GM23338 (cell line): Measurements from ENCODE around the gene AKIP1. TPM values are rescaled to one million over a fixed set of nuclear protein-coding genes. Genes with fewer than 3 reads are reported as not detected.
"Not testable (repeated sequence)": the region's sequence is repeated elsewhere in the genome, so short reads cannot be mapped to it uniquely, and the experiment has no call there.

Source experiments
- ATAC-seq: fragments of 200-7000 bp; cut with Tn5 transposase; 3 replicates; pipeline ENCODE4 v1.9.1; 2020
- DNase-seq: peaks from one replicate; pipeline ENCODE4 v3.0.0-alpha.2; 2015; ENCODE audit warnings: low spot score
- H2AFZ ChIP-seq: fragments of 200-600 bp; sonication (generic); 2 replicates; pipeline ENCODE4 v1.8.0; 2016; ENCODE audit warnings: antibody characterized with exemption, mild to moderate bottlenecking, moderate library complexity
- H3F3A ChIP-seq: fragments of 200-600 bp; sonication (generic); replicated peaks from 2 replicates; pipeline ENCODE4 v1.8.0; 2017; ENCODE audit warnings: antibody characterized with exemption, mixed run types, low read depth
- H3K27ac ChIP-seq: fragments of 200-600 bp; sonication (generic); 2 replicates; pipeline ENCODE4 v1.6.1; 2016; ENCODE audit warnings: low read depth
- H3K27me3 ChIP-seq: fragments of 200-600 bp; sonication (generic); 2 replicates; pipeline ENCODE4 v1.8.0; 2016; ENCODE audit warnings: mild to moderate bottlenecking, mixed run types, moderate library complexity; ENCODE audit not compliant: insufficient read depth
- H3K36me3 ChIP-seq: fragments of 200-600 bp; sonication (generic); 2 replicates; pipeline ENCODE4 v1.8.0; 2016; ENCODE audit warnings: mild to moderate bottlenecking; ENCODE audit not compliant: insufficient read depth
- H3K4me1 ChIP-seq: fragments of 200-600 bp; sonication (generic); 2 replicates; pipeline ENCODE4 v1.8.0; 2016; ENCODE audit warnings: mild to moderate bottlenecking, moderate library complexity; ENCODE audit not compliant: insufficient read depth
- H3K4me2 ChIP-seq: fragments of 200-600 bp; sonication (generic); 2 replicates; pipeline ENCODE4 v1.7.1; 2017; ENCODE audit warnings: mixed run types
- H3K4me3 ChIP-seq: fragments of 200-600 bp; sonication (generic); 2 replicates; pipeline ENCODE4 v1.6.1; 2016; ENCODE audit warnings: mixed run types
- H3K79me2 ChIP-seq: fragments of 200-600 bp; sonication (generic); replicated peaks from 2 replicates; pipeline ENCODE4 v1.8.0; 2017; ENCODE audit warnings: mild to moderate bottlenecking; ENCODE audit not compliant: insufficient read depth
- H3K9me2 ChIP-seq: fragments of 200-600 bp; sonication (generic); 2 replicates; pipeline ENCODE4 v1.8.0; 2017; ENCODE audit not compliant: insufficient read depth
- H4K20me1 ChIP-seq: fragments of 200-600 bp; sonication (generic); replicated peaks from 2 replicates; pipeline ENCODE4 v1.8.0; 2017; ENCODE audit warnings: mild to moderate bottlenecking; ENCODE audit not compliant: insufficient read depth
- H3K27ac Mint-ChIP-seq: 2 replicates; pipeline ENCODE4 v1.8.0; 2020; ENCODE audit warnings: inconsistent platforms, mild to moderate bottlenecking, moderate library complexity, mixed read lengths
- H3K27me3 Mint-ChIP-seq: 3 replicates; pipeline ENCODE4 v1.8.0; 2022; ENCODE audit warnings: low read depth, mild to moderate bottlenecking, moderate library complexity, mixed read lengths, inconsistent platforms; ENCODE audit not compliant: insufficient read depth, poor library complexity
- H3K36me3 Mint-ChIP-seq: 3 replicates; pipeline ENCODE4 v1.8.0; 2021; ENCODE audit warnings: low read depth, mild to moderate bottlenecking, inconsistent platforms, moderate library complexity, mixed read lengths
- H3K4me1 Mint-ChIP-seq: 3 replicates; pipeline ENCODE4 v1.8.0; 2020; ENCODE audit warnings: mild to moderate bottlenecking, inconsistent platforms, mixed read lengths
- H3K4me3 Mint-ChIP-seq: 3 replicates; pipeline ENCODE4 v1.8.0; 2021; ENCODE audit warnings: moderate library complexity, mild to moderate bottlenecking, inconsistent platforms, mixed read lengths
- H3K9me3 Mint-ChIP-seq: 3 replicates; pipeline ENCODE4 v1.8.0; 2020; ENCODE audit warnings: moderate library complexity, mild to moderate bottlenecking, inconsistent platforms, mixed read lengths
- CREB1 ChIP-seq: fragments of 250-450 bp; sonication (Bioruptor Pico); IDR thresholded peaks from 2 replicates; pipeline ENCODE4 v1.5.0; 2020; ENCODE audit warnings: low read depth, mild to moderate bottlenecking, moderate library complexity
- ETS1 ChIP-seq: IDR thresholded peaks from 2 replicates; pipeline ENCODE4 v1.6.1; 2016; ENCODE audit warnings: antibody characterized with exemption
- EZH2 ChIP-seq: fragments of 200-600 bp; sonication (generic); IDR thresholded peaks from one replicate; pipeline ENCODE4 v1.8.0; 2017; ENCODE audit warnings: antibody characterized with exemption, mild to moderate bottlenecking, low read depth; ENCODE audit not compliant: unreplicated experiment
- JUNB ChIP-seq: IDR thresholded peaks from one replicate; pipeline ENCODE4 v1.6.1; 2016; ENCODE audit warnings: antibody characterized with exemption; ENCODE audit not compliant: unreplicated experiment
- POLR2AphosphoS5 ChIP-seq: IDR thresholded peaks from 2 replicates; pipeline ENCODE4 v1.6.1; 2016; ENCODE audit warnings: antibody characterized with exemption, low read depth
- ZNF114 ChIP-seq: fragments of 250-450 bp; sonication (Bioruptor Pico); IDR thresholded peaks from 2 replicates; pipeline ENCODE4 v1.5.0; 2020; ENCODE audit warnings: mild to moderate bottlenecking, moderate library complexity
- ZNF331 ChIP-seq: fragments of 250-450 bp; sonication (Bioruptor Pico); IDR thresholded peaks from 2 replicates; pipeline ENCODE4 v1.5.0; 2020; ENCODE audit warnings: low read depth, mild to moderate bottlenecking, moderate library complexity
- polyA plus RNA-seq: library from polyadenylated mRNA; unstranded; fragments of >200 nt; fragmentation: Nextera tagmentation; extraction: Ambion mirVana; gene quantifications from 2 replicates; pipeline ENCODE4 v1.2.1, GENCODE V29; 2016
- total RNA-seq: library from RNA; depleted of rRNA; stranded (reverse); fragments of >200 nt; shearing (Covaris generic); gene quantifications from 2 replicates; pipeline ENCODE4 v1.2.3, GENCODE V29; 2014
- TF ChIP-seq, protein P1 (sequence below), 2 experiments: fragments of 200-600 bp in 1 of 2; sonication (generic) in 1 of 2; conservative IDR thresholded peaks; 2 replicates each; pipeline versions ENCODE4 v1.5.1 to v1.6.1; 2016 to 2017; ENCODE audit warnings: antibody characterized with exemption in 2 of 2, low read depth in 2 of 2, mild to moderate bottlenecking in 2 of 2, moderate library complexity in 1 of 2

AKIP1 gene
- total and polyA plus RNA-seq, 2 experiments from 2014 or later: 11.1 to 14.0 TPM

DNA sequence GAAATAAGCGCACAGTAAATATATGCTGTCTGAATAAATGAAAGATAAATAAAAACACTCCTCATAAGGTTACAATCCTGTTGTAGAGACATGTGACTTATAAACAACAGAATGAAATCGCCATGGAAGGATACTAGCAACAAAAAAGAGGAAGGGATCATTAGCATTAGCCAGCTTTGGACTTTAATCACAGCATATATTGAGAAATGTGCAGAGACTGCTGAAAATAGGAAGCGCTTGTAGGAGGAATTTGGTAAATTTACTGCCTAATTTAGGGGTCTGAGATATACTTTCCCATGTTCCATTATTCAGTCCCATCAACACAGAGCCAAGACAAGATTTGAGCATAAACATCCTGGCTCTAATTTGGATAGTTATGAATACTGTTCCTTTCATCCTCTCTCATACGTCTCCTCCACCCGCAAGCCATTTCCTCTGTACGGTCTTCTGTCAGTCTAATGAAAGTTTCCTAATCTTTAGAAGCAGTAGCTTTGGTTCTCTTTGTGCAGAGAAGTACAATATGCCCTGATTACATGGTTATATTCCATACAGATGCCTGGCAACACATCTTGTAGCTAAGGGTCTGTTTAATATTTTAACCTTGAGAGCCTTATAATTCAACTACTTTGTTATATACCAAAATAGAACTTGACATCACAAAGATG, 37.1 kb upstream of the AKIP1 start:
- peaks cover 6% of the 10 kb centered on the region; the same call in 1 of the 2 replicates for H3F3A ChIP-seq
- DNase-seq: no peak
- Mint-ChIP-seq H3K4me1 (peaks cover 8% of the 10 kb centered on the region), H3K9me3 (no peaks in the 10 kb centered on the region), H3K27ac (no peak overlapping the region), H3K27me3 (peaks cover 8% of the 10 kb centered on the region), H3K4me3 (no peak overlapping the region), H3K36me3 (no peaks in the 10 kb centered on the region)
- H3K27ac ChIP-seq: no peak overlapping the region
- H3K9me2 ChIP-seq: no peaks in the 10 kb centered on the region
- H3K79me2 ChIP-seq: no peaks in the 10 kb centered on the region
- 0 out of 2 replicates have a peak, but pooled peaks cover 5% of the 10 kb centered on the region for H3K27me3 ChIP-seq
- H3K4me3 ChIP-seq: no peak overlapping the region
- H4K20me1 ChIP-seq: no peaks in the 10 kb centered on the region
- no peaks in the 10 kb centered on the region for H3K36me3 ChIP-seq
- H3K4me1 ChIP-seq: peaks cover 9% of the 10 kb centered on the region
- TF ChIP-seq EZH2: no peak
- TF ChIP-seq ZNF114: no peak
- TF ChIP-seq, protein P1, sequence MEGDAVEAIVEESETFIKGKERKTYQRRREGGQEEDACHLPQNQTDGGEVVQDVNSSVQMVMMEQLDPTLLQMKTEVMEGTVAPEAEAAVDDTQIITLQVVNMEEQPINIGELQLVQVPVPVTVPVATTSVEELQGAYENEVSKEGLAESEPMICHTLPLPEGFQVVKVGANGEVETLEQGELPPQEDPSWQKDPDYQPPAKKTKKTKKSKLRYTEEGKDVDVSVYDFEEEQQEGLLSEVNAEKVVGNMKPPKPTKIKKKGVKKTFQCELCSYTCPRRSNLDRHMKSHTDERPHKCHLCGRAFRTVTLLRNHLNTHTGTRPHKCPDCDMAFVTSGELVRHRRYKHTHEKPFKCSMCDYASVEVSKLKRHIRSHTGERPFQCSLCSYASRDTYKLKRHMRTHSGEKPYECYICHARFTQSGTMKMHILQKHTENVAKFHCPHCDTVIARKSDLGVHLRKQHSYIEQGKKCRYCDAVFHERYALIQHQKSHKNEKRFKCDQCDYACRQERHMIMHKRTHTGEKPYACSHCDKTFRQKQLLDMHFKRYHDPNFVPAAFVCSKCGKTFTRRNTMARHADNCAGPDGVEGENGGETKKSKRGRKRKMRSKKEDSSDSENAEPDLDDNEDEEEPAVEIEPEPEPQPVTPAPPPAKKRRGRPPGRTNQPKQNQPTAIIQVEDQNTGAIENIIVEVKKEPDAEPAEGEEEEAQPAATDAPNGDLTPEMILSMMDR (conservative IDR thresholded peaks at IDR 0.05; ENCODE audit: low read depth in 2 of 2): no peak
- TF ChIP-seq JUNB: no peak
- TF ChIP-seq ZNF331 (CRISPR knock-in tag): no peak
- no peak overlapping the region for H3K4me2 ChIP-seq
- no peak overlapping the region for H2AFZ ChIP-seq
- no peak for ATAC-seq

DNA sequence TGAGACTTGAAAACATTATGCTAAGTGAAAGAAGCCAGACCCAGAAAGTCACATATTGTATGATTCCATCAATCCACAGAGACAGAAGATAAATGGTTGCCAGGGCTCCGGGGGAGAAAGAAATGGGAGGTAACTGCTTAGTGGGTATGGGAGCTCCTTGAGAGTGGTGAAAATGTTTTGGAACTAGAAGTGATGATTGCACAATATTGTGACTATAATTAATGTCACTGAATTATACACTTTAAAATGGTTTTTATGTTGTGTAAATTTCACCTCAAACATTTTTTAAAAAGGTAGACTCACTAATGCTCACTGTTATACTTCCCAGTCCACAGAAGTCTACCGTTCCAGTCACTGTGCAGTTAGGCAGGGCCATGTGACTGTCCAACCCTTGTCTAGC, 32.2 kb upstream of the AKIP1 start:
- H4K20me1 ChIP-seq: no peaks in the 10 kb centered on the region
- H3K27ac ChIP-seq: no peak overlapping the region
- Mint-ChIP-seq H3K4me1 (no peaks in the 10 kb centered on the region), H3K4me3 (no peak overlapping the region), H3K27me3 (no peaks in the 10 kb centered on the region), H3K36me3 (no peaks in the 10 kb centered on the region), H3K27ac (no peak overlapping the region), H3K9me3 (no peaks in the 10 kb centered on the region)
- TF ChIP-seq POLR2AphosphoS5 (no peak), CREB1 (no peak), ETS1 (no peak)
- TF ChIP-seq, protein P1 (conservative IDR thresholded peaks at IDR 0.05; ENCODE audit: low read depth in 2 of 2): no peak
- no peak for DNase-seq
- H3K36me3 ChIP-seq: no peaks in the 10 kb centered on the region
- H3K79me2 ChIP-seq: no peaks in the 10 kb centered on the region
- H3F3A ChIP-seq: no peaks in the 10 kb centered on the region
- no peak overlapping the region for H2AFZ ChIP-seq
- ATAC-seq: no peak
- H3K4me1 ChIP-seq: no peaks in the 10 kb centered on the region
- H3K9me2 ChIP-seq: no peaks in the 10 kb centered on the region
- H3K4me2 ChIP-seq: no peak overlapping the region
- no peak overlapping the region for H3K4me3 ChIP-seq
- no peaks in the 10 kb centered on the region for H3K27me3 ChIP-seq

GRCh38 chr11:8881585-8881984, 29.4 kb upstream of the AKIP1 start:
- not testable (repeated sequence) for H3K36me3 ChIP-seq, H3K27ac Mint-ChIP-seq

More at GRCh38 chr11:8881585-8881984, 29.4 kb upstream of the AKIP1 start:
- H3K9me3 Mint-ChIP-seq, H3K4me3 Mint-ChIP-seq, H3F3A ChIP-seq, DNase-seq, H3K4me3 ChIP-seq, H4K20me1 ChIP-seq, H3K27me3 ChIP-seq, H2AFZ ChIP-seq, H3K36me3 Mint-ChIP-seq, H3K27ac ChIP-seq, H3K9me2 ChIP-seq, H3K79me2 ChIP-seq, H3K27me3 Mint-ChIP-seq, H3K4me1 Mint-ChIP-seq, H3K4me2 ChIP-seq, ATAC-seq, H3K4me1 ChIP-seq: not testable (repeated sequence)
